ENCODE data around the gene GLB1L2. TPM values are rescaled to one million over a fixed set of nuclear protein-coding genes. Genes with fewer than 3 reads are reported as not detected.

GLB1L2 gene
- total and polyA plus RNA-seq, 2 of the 13 experiments (the other 11 are each of a cell fraction or from before 2014, with no cell fraction given) = 0.59 to 0.69 TPM

- H3K4me1 ChIP-seq (ENCODE audit: insufficient read depth, low read length) = no peaks in the 10 kb centered on the region
- FAIRE-seq = no peak
- BruUV-seq (replicated peaks) = no TSS peak
- 0 out of 2 replicates have a peak, but pooled peaks cover 2% of the 10 kb centered on the region for H4K20me1 ChIP-seq (ENCODE audit: insufficient read depth, low read length)
- peaks cover 5 to 49% of the 10 kb centered on the region in 2 experiments for H3K27me3 ChIP-seq (ENCODE audit: control insufficient read depth in 1 of 2, insufficient read depth in 2 of 2, low read length in 2 of 2)
- H3K4me3 ChIP-seq (replicated peaks in 1 of 3; ENCODE audit: insufficient read depth in 1 of 3, low read depth in 2 of 3, low read length in 3 of 3) = no peak overlapping the region
- no peak overlapping the region for H3K4me2 ChIP-seq (ENCODE audit: low read depth, low read length)
- ChIA-PET POLR2A (no interaction called here), CTCF (ENCODE audit: low intra/inter-chr PET ratio, low total read pairs) (no interaction called here)
- H3K79me2 ChIP-seq (ENCODE audit: insufficient read depth, low read length) = no peaks in the 10 kb centered on the region
- H3K27ac ChIP-seq (ENCODE audit: extremely low read length, insufficient read depth, low read length) = no peak overlapping the region
- H3K9ac ChIP-seq (ENCODE audit: insufficient read depth, low read depth, low read length) = no peak overlapping the region
- no peaks in the 10 kb centered on the region for H3K36me3 ChIP-seq (replicated peaks in 1 of 2; ENCODE audit: control insufficient read depth in 1 of 2, insufficient read depth in 2 of 2, low read length in 2 of 2)
- intact Hi-C loops (cut with micrococcal nuclease; ENCODE audit: unreplicated experiment) = no loop called here
- DNase-seq (ENCODE audit: low spot score) = no peak
- WGBS (ENCODE audit: low lambda C conversion rate) = 8% methylated on average over 10 of the region's 10 CpGs
- no peaks in the 10 kb centered on the region for H3K9me3 ChIP-seq (ENCODE audit: low read length)
- no peak for ATAC-seq
- H2AFZ ChIP-seq (ENCODE audit: low read length) = no peak overlapping the region
- in situ Hi-C loops (cut with HindIII; ENCODE audit: extremely low pct_ligation_motif_present, low pct_unique_long_range_greater_than_20kb) = no loop called here
- TF ChIP-seq ATM (IDR thresholded peaks at IDR 0.05; ENCODE audit: borderline replicate concordance) = no peak
- TF ChIP-seq ZNF710 (CRISPR knock-in tag; IDR thresholded peaks at IDR 0.05; ENCODE audit: borderline replicate concordance) = no peak
- TF ChIP-seq AKNA (CRISPR knock-in tag; IDR thresholded peaks at IDR 0.05; ENCODE audit: borderline replicate concordance) = no peak
- TF ChIP-seq NCOA5 (CRISPR knock-in tag; IDR thresholded peaks at IDR 0.05) = no peak
- no peak for TF ChIP-seq ZSCAN9 (CRISPR knock-in tag; IDR thresholded peaks at IDR 0.05; ENCODE audit: borderline replicate concordance)
- TF ChIP-seq BORCS8-MEF2B (CRISPR knock-in tag; IDR thresholded peaks at IDR 0.05) = no peak
- no peak for TF ChIP-seq MXD4 (CRISPR knock-in tag; IDR thresholded peaks at IDR 0.05)
- TF ChIP-seq KLF16 (CRISPR knock-in tag; IDR thresholded peaks at IDR 0.05) = no peak
- no peak for TF ChIP-seq PPARG (CRISPR knock-in tag; conservative IDR thresholded peaks at IDR 0.05)
- no peak for TF ChIP-seq ZBTB39 (CRISPR knock-in tag; IDR thresholded peaks at IDR 0.05)
- no peak for TF ChIP-seq CCDC6 (CRISPR knock-in tag; IDR thresholded peaks at IDR 0.05)
- no peak for TF ChIP-seq ZBTB33 (CRISPR knock-in tag; IDR thresholded peaks at IDR 0.05)
- TF ChIP-seq SALL1 (CRISPR knock-in tag; IDR thresholded peaks at IDR 0.05) = no peak
- TF ChIP-seq ZNF839 (CRISPR knock-in tag; IDR thresholded peaks at IDR 0.05; ENCODE audit: borderline replicate concordance) = no peak
- no peak for TF ChIP-seq KLF13 (CRISPR knock-in tag; IDR thresholded peaks at IDR 0.05)
Measured at GRCh38 chr11:134423106-134423505, 91.3 kb downstream of the GLB1L2 start.
